IMR-90 (cell line): ENCODE results near the gene DLG4.

Experiments
- BHLHE40 ChIP-seq: fragments of 150-350 bp; IDR thresholded peaks from 2 replicates; pipeline ENCODE4 v1.6.1; 2016; ENCODE audit warnings: mild to moderate bottlenecking, low read depth, low read length
- CEBPB ChIP-seq: IDR thresholded peaks from 2 replicates; pipeline ENCODE4 v1.6.1; 2012; ENCODE audit warnings: low read depth, low read length, improper control_type of control experiment
- MXI1 ChIP-seq: IDR thresholded peaks from 2 replicates; pipeline ENCODE4 v1.6.1; 2012; ENCODE audit warnings: low read depth, mild to moderate bottlenecking, low read length, moderate library complexity, borderline replicate concordance
- POLR2A ChIP-seq: IDR thresholded peaks from 2 replicates; pipeline ENCODE4 v1.6.1; 2012; ENCODE audit warnings: mild to moderate bottlenecking, low read depth, low read length
- RAD21 ChIP-seq: IDR thresholded peaks from 2 replicates; pipeline ENCODE4 v1.6.1; 2012; ENCODE audit warnings: low read length, improper control_type of control experiment
- SMC3 ChIP-seq: fragments of 150-350 bp; IDR thresholded peaks from 2 replicates; pipeline ENCODE4 v1.6.1; 2016; ENCODE audit warnings: low read depth, mild to moderate bottlenecking, antibody characterized with exemption, low read length, moderate library complexity
- USF2 ChIP-seq: fragments of 150-350 bp; IDR thresholded peaks from 2 replicates; pipeline ENCODE4 v1.6.1; 2017; ENCODE audit warnings: mild to moderate bottlenecking, antibody characterized with exemption, low read length, low read depth
- TF ChIP-seq, protein P1 (sequence below): conservative IDR thresholded peaks from 2 replicates; pipeline ENCODE4 v1.5.1; 2012; ENCODE audit warnings: mild to moderate bottlenecking, low read depth, low read length, improper control_type of control experiment
- TF ChIP-seq, protein P2 (sequence below): fragments of 150-350 bp; IDR thresholded peaks from 2 replicates; pipeline ENCODE4 v1.6.1; 2016; ENCODE audit warnings: low read depth, mild to moderate bottlenecking, low read length, moderate library complexity, borderline replicate concordance

DNA sequence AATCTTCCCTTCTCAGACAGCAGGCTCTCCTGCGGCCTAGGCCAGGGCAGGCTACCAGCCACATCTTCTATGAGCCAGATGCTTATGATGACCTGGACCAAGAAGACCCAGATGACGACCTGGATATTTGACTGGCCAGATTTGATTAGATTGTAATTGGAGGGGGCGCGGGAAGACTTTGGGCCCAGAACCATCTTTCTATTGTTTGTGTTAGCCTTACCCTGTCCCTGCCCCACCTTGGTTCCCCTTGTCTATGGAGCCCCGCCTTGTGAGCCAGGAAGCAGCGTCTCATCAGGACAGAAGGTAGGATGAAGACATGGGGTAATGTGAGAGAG is 39.9 kb upstream of the DLG4 start:
- TF ChIP-seq RAD21 = no peak
- TF ChIP-seq, protein P1, sequence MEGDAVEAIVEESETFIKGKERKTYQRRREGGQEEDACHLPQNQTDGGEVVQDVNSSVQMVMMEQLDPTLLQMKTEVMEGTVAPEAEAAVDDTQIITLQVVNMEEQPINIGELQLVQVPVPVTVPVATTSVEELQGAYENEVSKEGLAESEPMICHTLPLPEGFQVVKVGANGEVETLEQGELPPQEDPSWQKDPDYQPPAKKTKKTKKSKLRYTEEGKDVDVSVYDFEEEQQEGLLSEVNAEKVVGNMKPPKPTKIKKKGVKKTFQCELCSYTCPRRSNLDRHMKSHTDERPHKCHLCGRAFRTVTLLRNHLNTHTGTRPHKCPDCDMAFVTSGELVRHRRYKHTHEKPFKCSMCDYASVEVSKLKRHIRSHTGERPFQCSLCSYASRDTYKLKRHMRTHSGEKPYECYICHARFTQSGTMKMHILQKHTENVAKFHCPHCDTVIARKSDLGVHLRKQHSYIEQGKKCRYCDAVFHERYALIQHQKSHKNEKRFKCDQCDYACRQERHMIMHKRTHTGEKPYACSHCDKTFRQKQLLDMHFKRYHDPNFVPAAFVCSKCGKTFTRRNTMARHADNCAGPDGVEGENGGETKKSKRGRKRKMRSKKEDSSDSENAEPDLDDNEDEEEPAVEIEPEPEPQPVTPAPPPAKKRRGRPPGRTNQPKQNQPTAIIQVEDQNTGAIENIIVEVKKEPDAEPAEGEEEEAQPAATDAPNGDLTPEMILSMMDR = no peak
- no peak for TF ChIP-seq POLR2A
- TF ChIP-seq CEBPB = no peak
- TF ChIP-seq, protein P2, sequence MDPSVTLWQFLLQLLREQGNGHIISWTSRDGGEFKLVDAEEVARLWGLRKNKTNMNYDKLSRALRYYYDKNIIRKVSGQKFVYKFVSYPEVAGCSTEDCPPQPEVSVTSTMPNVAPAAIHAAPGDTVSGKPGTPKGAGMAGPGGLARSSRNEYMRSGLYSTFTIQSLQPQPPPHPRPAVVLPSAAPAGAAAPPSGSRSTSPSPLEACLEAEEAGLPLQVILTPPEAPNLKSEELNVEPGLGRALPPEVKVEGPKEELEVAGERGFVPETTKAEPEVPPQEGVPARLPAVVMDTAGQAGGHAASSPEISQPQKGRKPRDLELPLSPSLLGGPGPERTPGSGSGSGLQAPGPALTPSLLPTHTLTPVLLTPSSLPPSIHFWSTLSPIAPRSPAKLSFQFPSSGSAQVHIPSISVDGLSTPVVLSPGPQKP = no peak
- no peak for TF ChIP-seq USF2
- TF ChIP-seq MXI1 = no peak
- no peak for TF ChIP-seq BHLHE40
- TF ChIP-seq SMC3 = no peak
